Measurements from ENCODE around the gene DGCR8. TPM values are rescaled to one million over a fixed set of nuclear protein-coding genes. Genes with fewer than 3 reads are reported as not detected.

DGCR8 gene
- total RNA-seq, 1 donor from 2014 or later, result 18.0 TPM

DNA sequence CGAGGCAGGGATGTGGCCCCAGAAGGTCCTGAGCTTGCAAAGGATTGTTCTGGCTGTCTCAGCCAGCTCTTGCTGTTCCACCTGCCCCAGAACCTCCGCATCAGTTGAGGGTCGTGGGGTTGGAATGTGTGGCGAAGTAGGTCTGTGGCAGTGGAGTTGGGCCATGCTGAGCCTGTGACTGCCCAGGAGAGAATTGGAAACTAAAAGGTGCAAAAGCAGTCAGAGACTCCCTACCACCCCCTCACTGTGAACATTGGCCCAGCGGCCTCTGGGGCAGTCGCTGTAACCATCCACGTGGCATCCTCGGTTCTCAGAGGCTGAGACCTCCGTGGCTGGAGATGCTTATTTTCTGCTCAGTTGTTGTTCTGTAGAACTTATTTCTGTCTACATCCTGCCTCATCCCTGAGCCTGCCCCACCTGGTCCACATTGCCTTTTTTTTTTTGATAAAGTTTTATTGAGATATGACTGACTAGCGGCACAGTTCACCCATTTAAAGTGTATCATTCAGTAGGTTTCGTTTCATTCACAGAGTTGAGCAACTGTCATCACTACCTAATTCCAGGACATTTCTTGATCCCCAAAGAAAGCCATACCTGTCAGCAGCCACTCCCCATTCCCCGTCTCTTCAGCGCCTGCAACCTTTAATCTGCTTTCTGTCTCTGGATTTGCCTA lies 22.3 kb upstream of the DGCR8 start:
- no peaks in the 10 kb centered on the region for H3K4me1 ChIP-seq
- no peak for TF ChIP-seq CTCF (IDR thresholded peaks at IDR 0.05)
- H3K27me3 ChIP-seq, result no peaks in the 10 kb centered on the region
- intact Hi-C loops (cut with DNase I), result no loop called here
- peaks cover 46 to 74% of the 10 kb centered on the region in 2 donors for H3K36me3 ChIP-seq
- no peak overlapping the region for H3K27ac ChIP-seq
- no peak overlapping the region for H3K4me3 ChIP-seq
- H3K9me3 ChIP-seq, result no peaks in the 10 kb centered on the region
- DNase-seq (ENCODE audit: low spot score in 2 of 2), result no peak

GRCh38 chr22:20058989-20059770 lies 20.9 kb upstream of the DGCR8 start:
- Histone ChIP-seq H3K36me3 (peaks cover 46 to 74% of the 10 kb centered on the region in 2 donors), H3K9me3 (no peaks in the 10 kb centered on the region), H3K4me3 (no peak overlapping the region), H3K4me1 (no peaks in the 10 kb centered on the region), H3K27ac (no peak overlapping the region), H3K27me3 (no peaks in the 10 kb centered on the region)
- no peak for DNase-seq (ENCODE audit: low spot score in 2 of 2)
- TF ChIP-seq CTCF (IDR thresholded peaks at IDR 0.05), result no peak
- intact Hi-C loops (cut with DNase I), result no loop called here

DNA sequence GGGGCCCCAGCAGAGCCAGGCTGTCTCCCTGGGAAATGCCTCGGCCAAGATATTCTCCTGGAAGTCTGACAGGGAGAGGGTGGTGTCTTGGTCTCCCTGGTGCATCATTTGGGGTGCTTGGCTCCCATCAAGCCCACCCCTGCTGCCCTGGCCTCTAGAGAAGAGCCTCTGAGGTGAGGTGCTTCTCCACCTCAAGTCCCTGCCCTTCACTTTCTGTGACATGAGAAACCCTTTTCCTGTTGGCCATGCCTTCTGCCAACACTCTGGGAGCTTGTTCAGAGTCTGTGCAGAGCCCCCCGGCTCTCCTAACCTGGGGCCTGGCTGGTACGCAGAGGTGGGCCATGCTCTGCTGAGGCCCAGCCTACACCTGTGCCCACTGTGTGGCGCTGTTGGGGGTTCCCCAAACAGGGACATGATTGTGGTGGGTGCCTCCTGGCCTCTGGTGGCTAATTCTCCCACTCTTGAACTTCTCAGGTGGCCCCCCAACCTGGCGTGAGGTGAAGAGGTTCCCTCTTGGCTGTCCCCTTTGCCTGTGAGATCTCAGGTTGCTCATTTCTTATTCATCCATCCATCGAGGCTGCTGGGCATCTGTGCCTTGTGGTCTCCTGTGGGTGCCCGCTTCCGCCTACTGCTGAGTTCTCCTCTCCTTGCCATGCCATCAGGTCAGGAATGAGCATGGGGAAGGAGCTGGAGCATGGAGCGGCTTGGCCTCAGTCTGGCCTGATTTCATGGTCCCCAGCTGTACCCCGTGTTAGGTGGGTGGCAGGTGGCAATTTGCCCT lies 19.2 kb upstream of the DGCR8 start:
- H3K27me3 ChIP-seq, result no peaks in the 10 kb centered on the region
- H3K4me3 ChIP-seq, result no peak overlapping the region
- intact Hi-C loops (cut with DNase I), result no loop called here
- TF ChIP-seq CTCF (IDR thresholded peaks at IDR 0.05), result no peak
- no peak for DNase-seq (ENCODE audit: low spot score in 2 of 2)
- H3K27ac ChIP-seq, result no peak overlapping the region
- H3K4me1 ChIP-seq, result no peaks in the 10 kb centered on the region
- no peaks in the 10 kb centered on the region for H3K9me3 ChIP-seq
- peaks cover 42 to 66% of the 10 kb centered on the region in 2 donors for H3K36me3 ChIP-seq

GRCh38 chr22:20061481-20061861 lies 18.6 kb upstream of the DGCR8 start:
- intact Hi-C loops (cut with DNase I), result no loop called here
- Histone ChIP-seq H3K36me3 (peaks cover 36 to 60% of the 10 kb centered on the region in 2 donors), H3K4me3 (no peak overlapping the region), H3K4me1 (no peaks in the 10 kb centered on the region), H3K9me3 (no peaks in the 10 kb centered on the region), H3K27ac (no peak overlapping the region), H3K27me3 (no peaks in the 10 kb centered on the region)
- no peak for DNase-seq (ENCODE audit: low spot score in 2 of 2)
- no peak for TF ChIP-seq CTCF (IDR thresholded peaks at IDR 0.05)

DNA sequence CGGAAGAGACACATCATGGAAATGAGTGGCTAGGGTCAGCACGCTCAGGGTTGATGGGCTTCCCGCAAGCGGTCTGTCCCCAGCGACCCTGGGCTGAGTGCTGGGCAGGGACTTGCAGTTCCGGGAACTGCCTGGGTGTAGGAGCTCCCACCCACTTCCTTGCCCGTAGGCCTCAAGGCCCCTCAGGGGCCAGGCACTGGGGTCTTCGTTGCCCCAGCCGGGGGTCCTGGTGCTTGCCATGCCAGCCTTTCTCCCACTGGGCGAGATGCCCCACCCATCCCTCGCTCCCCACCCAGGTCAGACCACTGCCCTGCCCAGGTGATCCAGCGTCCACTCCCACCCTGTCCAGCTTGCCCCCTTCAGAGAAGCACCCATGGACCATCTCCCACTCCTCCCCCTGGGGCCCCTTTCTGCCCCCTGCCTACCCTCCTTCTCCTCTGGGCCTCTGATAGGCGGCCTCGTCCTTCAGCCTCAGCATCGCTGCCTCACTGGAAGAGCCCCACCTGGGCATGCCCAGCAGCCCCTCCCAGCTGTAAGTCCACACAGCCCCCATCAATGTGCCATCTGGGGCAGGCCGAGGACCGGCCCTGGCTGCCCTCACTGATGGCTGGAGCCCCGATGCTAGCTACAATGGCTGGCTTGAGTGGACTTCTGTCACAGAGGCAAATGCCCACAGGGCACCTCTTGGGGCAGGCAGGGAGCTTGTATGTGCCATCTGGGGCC lies 17.8 kb upstream of the DGCR8 start:
- Histone ChIP-seq H3K27me3 (no peaks in the 10 kb centered on the region), H3K36me3 (peaks cover 34 to 53% of the 10 kb centered on the region in 2 donors), H3K4me3 (no peak overlapping the region), H3K27ac (no peak overlapping the region), H3K9me3 (no peaks in the 10 kb centered on the region), H3K4me1 (no peaks in the 10 kb centered on the region)
- no peak for DNase-seq (ENCODE audit: low spot score in 2 of 2)
- intact Hi-C loops (cut with DNase I), result no loop called here
- TF ChIP-seq CTCF (IDR thresholded peaks at IDR 0.05), result no peak
